Thyroid gland (tissue), 4 donors: Measurements from ENCODE around the gene TBC1D1.

Experiments used
- POLR2A ChIP-seq, 2 donors: fragments of 450-650 bp; IDR thresholded peaks; one replicate each; pipeline ENCODE4 v1.6.1; 2017; ENCODE audit warnings: antibody characterized with exemption in 2 of 2, mild to moderate bottlenecking in 2 of 2, moderate library complexity in 1 of 2
- TF ChIP-seq, protein P1 (sequence below), 6 experiments: fragments of 200-600 bp in 3 of 6; fragments of 450-650 bp in 3 of 6; sonication (generic) in 3 of 6; IDR thresholded peaks; one replicate each; pipeline ENCODE4 v1.5.1; 2016 to 2019; ENCODE audit warnings: antibody characterized with exemption in 6 of 6, mild to moderate bottlenecking in 2 of 6, inconsistent platforms in 1 of 6, moderate library complexity in 1 of 6

GRCh38 chr4:37892641-37893040, 1.8 kb downstream of the TBC1D1 start:
- TF ChIP-seq, protein P1, sequence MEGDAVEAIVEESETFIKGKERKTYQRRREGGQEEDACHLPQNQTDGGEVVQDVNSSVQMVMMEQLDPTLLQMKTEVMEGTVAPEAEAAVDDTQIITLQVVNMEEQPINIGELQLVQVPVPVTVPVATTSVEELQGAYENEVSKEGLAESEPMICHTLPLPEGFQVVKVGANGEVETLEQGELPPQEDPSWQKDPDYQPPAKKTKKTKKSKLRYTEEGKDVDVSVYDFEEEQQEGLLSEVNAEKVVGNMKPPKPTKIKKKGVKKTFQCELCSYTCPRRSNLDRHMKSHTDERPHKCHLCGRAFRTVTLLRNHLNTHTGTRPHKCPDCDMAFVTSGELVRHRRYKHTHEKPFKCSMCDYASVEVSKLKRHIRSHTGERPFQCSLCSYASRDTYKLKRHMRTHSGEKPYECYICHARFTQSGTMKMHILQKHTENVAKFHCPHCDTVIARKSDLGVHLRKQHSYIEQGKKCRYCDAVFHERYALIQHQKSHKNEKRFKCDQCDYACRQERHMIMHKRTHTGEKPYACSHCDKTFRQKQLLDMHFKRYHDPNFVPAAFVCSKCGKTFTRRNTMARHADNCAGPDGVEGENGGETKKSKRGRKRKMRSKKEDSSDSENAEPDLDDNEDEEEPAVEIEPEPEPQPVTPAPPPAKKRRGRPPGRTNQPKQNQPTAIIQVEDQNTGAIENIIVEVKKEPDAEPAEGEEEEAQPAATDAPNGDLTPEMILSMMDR (IDR thresholded peaks at IDR 0.05), result no peak
- no peak for TF ChIP-seq POLR2A (IDR thresholded peaks at IDR 0.05)
